ENCODE results near the gene TMTC3. TPM values are rescaled to one million over a fixed set of nuclear protein-coding genes. Genes with fewer than 3 reads are reported as not detected.

Gene TMTC3
- total RNA-seq, 2 donors from 2014 or later: 14.6 to 16.8 TPM

GRCh38 chr12:88182416-88182815 is 40.3 kb downstream of the TMTC3 start:
- no peak for DNase-seq
- Histone ChIP-seq H3K9ac (ENCODE audit: low read depth in 2 of 2, low read length in 2 of 2) (no peak overlapping the region), H3K36me3 (no peaks in the 10 kb centered on the region), H3K9me3 (no peaks in the 10 kb centered on the region), H3K4me1 (no peaks in the 10 kb centered on the region), H3K4me3 (no peak overlapping the region), H3K27ac (no peak overlapping the region), H3K27me3 (no peaks in the 10 kb centered on the region)
- no peak for TF ChIP-seq CTCF (IDR thresholded peaks at IDR 0.05)
- intact Hi-C loops (cut with DNase I): no loop called here

GRCh38 chr12:88184196-88184595 is 42.1 kb downstream of the TMTC3 start:
- no peak for DNase-seq
- TF ChIP-seq CTCF (IDR thresholded peaks at IDR 0.05): no peak
- no peak overlapping the region for H3K4me3 ChIP-seq
- H3K4me1 ChIP-seq: no peaks in the 10 kb centered on the region
- H3K27ac ChIP-seq: no peak overlapping the region
- no peak overlapping the region for H3K9ac ChIP-seq (ENCODE audit: low read depth in 2 of 2, low read length in 2 of 2)
- intact Hi-C loops (cut with DNase I): no loop called here
- no peaks in the 10 kb centered on the region for H3K27me3 ChIP-seq
- no peaks in the 10 kb centered on the region for H3K36me3 ChIP-seq
- H3K9me3 ChIP-seq: no peaks in the 10 kb centered on the region

- no peaks in the 10 kb centered on the region for H3K36me3 ChIP-seq
- no peak overlapping the region for H3K4me3 ChIP-seq
- H3K4me1 ChIP-seq: no peaks in the 10 kb centered on the region
- H3K27ac ChIP-seq: no peak overlapping the region
- DNase-seq: no peak
- no peak overlapping the region for H3K9ac ChIP-seq (ENCODE audit: low read depth in 2 of 2, low read length in 2 of 2)
- H3K9me3 ChIP-seq: no peaks in the 10 kb centered on the region
- H3K27me3 ChIP-seq: no peaks in the 10 kb centered on the region
- TF ChIP-seq CTCF (IDR thresholded peaks at IDR 0.05): no peak
- intact Hi-C loops (cut with DNase I): no loop called here
Measured at GRCh38 chr12:88185279-88185678, 43.2 kb downstream of the TMTC3 start.

- Histone ChIP-seq H3K4me1 (no peaks in the 10 kb centered on the region), H3K9me3 (no peaks in the 10 kb centered on the region), H3K4me3 (no peak overlapping the region), H3K27me3 (no peaks in the 10 kb centered on the region), H3K9ac (ENCODE audit: low read depth in 2 of 2, low read length in 2 of 2) (no peak overlapping the region), H3K36me3 (no peaks in the 10 kb centered on the region), H3K27ac (no peak overlapping the region)
- intact Hi-C loops (cut with DNase I): no loop called here
- DNase-seq: no peak
- no peak for TF ChIP-seq CTCF (IDR thresholded peaks at IDR 0.05)
Measured at GRCh38 chr12:88185988-88186387, 43.9 kb downstream of the TMTC3 start.

GRCh38 chr12:88187571-88187970 is 45.5 kb downstream of the TMTC3 start:
- Histone ChIP-seq H3K27me3 (no peaks in the 10 kb centered on the region), H3K9ac (ENCODE audit: low read depth in 2 of 2, low read length in 2 of 2) (no peak overlapping the region), H3K36me3 (no peaks in the 10 kb centered on the region), H3K4me1 (no peaks in the 10 kb centered on the region), H3K27ac (no peak overlapping the region), H3K4me3 (no peak overlapping the region), H3K9me3 (no peaks in the 10 kb centered on the region)
- intact Hi-C loops (cut with DNase I): no loop called here
- no peak for TF ChIP-seq CTCF (IDR thresholded peaks at IDR 0.05)
- DNase-seq: no peak

- Histone ChIP-seq H3K9ac (ENCODE audit: low read depth in 2 of 2, low read length in 2 of 2) (no peak overlapping the region), H3K27me3 (no peaks in the 10 kb centered on the region), H3K4me1 (no peaks in the 10 kb centered on the region), H3K36me3 (no peaks in the 10 kb centered on the region), H3K27ac (no peak overlapping the region), H3K4me3 (no peak overlapping the region), H3K9me3 (no peaks in the 10 kb centered on the region)
- TF ChIP-seq CTCF (IDR thresholded peaks at IDR 0.05): no peak
- intact Hi-C loops (cut with DNase I): no loop called here
- DNase-seq: no peak
Measured at GRCh38 chr12:88188180-88188579, 46.1 kb downstream of the TMTC3 start.

All from colonic mucosa (tissue), 4 donors.